ENCODE results near the gene KRT78.
A peak's percentile ranks its signal among the peaks of the same experiment; 100 is the strongest.
"Not testable (repeated sequence)": the region's sequence is repeated elsewhere in the genome, so short reads cannot be mapped to it uniquely, and the experiment has no call there.

The KRT78 gene

GRCh38 chr12:52871291-52872039, 22.7 kb upstream of the KRT78 start:
- DNase-seq = no peak

DNA sequence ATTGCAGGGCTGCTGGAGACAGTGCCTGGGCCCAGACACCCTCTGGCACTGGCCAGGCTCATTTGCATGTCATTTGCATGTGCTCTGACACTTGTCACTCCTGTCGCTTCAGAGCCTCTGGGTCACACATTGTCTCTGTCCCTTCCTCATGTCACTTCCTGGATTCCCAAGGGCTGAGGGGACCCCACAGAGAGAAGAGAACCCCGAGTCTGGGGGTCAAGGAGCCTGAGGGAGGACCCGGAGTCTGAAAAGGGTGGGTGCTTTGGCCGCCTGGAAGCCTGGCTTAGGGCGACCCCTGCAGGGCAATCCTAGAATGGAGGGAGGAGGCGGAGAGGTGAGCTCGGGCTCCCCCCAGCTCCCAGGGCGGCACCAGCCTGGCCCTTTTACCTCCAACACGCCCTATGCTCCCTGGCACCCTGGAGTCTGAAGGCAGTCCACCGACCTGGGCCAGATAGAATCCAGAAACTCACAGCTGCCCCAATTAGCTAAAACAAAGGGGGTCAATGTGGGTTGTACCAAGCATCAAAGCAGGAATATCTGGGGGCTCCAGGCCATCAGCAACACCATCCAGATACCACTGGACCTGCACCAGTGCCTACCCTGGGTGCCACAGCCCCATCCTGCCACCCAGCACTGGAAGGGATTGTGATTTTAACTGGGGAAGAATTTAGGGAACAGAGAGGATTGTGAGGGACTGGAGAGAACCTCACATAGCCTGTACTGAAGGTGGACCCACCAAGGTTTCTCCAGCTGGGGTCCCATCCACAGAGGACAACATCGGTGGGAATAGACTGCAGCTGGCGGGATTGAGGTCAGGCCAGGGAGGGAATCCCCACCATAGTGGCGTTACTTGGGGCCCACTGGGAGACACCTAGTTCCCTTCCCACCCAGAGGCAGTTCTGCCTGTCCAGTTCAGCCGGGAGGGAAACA, 21.8 kb upstream of the KRT78 start:
- peak; percentile 63 for DNase-seq

DNA sequence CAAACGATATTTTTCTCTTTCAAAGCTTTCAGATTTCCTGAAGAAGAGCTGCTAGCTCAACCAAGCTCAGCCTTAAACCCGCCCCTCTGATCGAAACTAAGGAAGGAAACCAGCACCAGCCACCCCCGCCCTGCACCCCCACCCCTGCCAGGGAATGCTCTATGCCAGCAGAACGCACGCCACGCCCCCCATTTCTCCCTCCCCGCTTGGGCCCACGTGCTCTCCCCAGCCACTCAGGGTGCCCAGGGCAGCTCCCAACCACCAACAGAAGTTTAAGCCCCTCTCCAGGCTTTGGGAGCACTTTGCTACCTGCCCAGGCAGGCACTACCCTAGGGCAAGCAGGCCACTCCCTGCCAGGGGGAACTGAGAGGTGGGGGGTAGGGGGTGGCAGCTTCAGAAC, 18.8 kb upstream of the KRT78 start:
- DNase-seq = no peak

DNA sequence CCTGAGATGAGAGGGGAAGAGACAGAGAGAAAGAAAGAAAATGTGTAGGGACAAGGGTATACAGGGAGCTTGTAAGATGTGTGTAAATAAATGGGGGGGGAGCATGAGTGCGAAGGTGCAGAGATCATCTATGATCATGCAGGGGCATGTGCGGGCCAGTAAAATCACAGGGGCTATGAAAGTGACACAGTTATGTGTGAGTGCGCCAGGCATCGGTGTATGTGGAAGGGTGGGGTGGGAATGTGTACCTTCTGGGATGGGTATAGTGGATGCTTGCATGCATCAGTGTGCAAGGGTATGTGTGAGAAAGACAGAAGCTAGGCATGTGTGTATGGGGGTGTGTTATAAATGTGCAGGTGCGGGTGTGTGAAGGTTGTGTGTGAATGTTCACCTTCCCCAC, 18.4 kb upstream of the KRT78 start:
- DNase-seq = no peak

DNA sequence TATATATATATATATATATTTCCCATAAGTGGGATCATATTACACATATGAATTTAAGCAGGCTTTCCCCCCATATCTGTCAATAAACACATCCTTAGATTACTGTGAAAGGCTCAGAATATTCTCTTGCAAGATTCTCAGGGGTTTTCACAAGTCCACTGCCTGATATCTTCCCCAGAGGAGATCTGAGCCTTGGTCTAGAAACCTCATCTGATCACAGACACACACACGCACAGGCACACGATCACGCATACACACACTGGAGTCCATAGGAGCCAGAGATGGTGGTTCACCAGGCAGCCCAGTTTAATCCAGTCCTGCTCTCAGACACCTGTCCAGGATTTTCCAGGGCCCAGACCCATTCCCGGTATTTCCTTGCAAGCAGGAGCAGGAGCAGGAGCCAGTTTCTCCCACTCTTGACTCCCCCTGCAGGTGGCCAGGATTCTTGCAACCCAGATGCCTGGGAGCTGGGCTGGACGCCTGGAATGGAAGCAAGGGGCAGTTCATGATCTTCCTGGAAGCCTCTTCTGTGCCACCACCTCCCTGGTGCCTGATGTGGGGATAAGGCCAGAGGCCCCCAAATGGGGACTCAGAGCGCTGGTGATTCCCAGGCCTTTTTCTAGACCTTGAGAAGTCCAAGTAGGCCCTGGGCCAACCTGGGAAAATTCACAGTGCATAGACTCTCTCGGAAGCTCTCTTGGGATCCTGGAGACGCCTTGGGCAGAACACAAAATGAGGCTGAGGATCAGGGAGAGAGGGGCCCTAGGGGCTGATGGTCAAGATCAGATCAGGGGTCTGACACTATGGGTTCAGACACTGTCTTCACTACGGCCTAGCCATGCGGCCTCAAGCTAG, 16.5 kb upstream of the KRT78 start:
- DNase-seq = no peak

DNA sequence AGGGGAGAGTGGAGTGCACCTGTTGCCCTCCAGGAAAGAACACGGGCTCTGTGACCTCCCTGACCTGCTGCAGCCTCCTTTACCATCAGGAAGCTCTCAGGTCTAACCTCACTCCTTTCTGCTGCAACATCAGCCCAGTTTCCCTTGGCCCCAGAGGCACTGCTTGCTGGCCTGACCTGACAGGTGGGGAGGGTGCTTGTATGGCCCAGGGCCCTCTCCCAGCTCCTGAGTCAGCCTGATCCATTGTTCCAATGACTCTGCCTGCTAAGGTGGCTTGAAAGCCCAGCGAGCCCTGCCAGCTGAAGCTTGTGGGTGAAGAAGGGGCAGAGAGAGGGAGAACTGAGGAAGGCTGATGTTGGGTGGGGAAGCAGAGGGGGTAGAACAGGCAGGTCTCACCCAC, 13.2 kb upstream of the KRT78 start:
- no peak for DNase-seq

DNA sequence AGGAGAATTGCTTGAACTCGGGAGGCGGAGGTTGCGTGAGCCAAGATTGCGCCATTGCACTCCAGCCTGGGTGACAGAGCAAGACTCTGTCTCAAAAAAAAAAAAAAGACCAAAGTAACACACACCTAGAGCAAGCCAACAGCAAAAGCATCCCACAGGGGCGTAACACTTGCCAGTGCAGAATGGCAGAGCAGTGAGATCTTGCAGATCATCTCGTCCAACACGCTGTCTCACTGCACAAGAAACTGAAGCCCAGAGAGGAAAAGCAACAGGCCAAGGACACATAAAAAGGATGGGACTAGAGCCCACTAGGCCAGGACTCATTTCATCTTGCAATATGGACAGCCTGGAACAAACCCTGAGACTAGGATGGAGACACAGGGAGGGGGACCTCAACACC, 12.7 kb upstream of the KRT78 start:
- no peak for DNase-seq

GRCh38 chr12:52860102-52860823, 11.5 kb upstream of the KRT78 start:
- DNase-seq = no peak

GRCh38 chr12:52857500-52857899, 8.7 kb upstream of the KRT78 start:
- no peak for DNase-seq

GRCh38 chr12:52856787-52857186, 8.0 kb upstream of the KRT78 start:
- no peak for DNase-seq

DNA sequence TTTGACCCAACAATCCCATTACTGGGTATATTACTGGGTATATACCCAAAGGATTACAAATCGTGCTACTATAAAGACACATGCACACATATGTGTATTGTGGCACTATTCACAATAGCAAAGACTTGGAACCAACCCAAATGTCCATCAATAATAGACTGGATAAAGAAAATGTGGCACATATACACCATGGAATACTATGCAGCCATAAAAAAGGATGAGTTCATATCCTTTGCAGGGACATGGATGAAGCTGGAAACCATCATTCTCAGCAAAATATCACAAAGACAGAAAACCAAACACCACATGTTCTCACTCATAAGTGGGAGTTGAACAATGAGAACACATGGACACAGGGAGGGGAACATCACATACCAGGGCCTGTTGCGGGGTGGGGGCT, 7.3 kb upstream of the KRT78 start:
- not testable (repeated sequence) for DNase-seq

DNA sequence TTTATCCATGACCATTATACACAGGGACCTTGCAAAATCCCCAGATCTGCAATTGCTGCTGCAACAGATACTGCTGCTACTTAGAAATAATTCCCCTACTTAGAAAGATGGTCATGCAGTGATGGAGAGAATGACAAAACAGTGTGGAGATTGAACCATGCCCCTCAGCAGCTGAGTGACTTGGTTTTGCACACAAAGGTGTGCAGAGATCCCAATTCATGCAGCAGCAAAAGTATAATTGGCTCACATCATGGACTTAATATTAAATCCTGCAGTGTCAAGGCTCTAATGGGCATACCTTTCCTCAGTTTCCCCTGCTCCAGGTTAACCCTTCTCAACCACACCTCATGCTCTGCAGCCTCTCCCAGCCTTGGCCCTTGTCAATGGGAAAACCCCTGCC, 3.0 kb upstream of the KRT78 start:
- DNase-seq = no peak

- DNase-seq = no peak
Measured at GRCh38 chr12:52850681-52851080, 1.9 kb upstream of the KRT78 start.

DNA sequence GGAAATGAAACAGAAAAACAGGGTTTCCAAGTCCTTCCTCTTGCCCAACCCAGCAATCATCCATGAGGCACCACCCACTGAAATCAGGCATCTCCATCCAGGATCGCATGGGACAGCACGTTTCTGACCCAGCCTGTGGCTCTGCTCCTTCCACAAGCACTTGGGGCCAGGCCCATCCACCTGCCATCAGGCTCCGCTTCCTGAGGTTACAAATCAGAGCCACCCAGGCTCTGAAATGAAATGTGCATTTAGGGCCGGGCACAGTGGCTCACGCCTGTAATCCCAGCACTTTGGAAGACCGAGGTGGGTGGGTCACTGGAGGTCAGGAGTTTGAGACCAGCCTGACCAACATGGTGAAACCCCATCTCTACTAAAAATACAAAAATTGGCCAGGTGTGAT, 717 bp upstream of the KRT78 start:
- no peak for DNase-seq

- no peak for DNase-seq
Measured at GRCh38 chr12:52847335-52848102, 1.3 kb downstream of the KRT78 start.

- DNase-seq = no peak
Measured at GRCh38 chr12:52846356-52846970, 2.3 kb downstream of the KRT78 start.

DNA sequence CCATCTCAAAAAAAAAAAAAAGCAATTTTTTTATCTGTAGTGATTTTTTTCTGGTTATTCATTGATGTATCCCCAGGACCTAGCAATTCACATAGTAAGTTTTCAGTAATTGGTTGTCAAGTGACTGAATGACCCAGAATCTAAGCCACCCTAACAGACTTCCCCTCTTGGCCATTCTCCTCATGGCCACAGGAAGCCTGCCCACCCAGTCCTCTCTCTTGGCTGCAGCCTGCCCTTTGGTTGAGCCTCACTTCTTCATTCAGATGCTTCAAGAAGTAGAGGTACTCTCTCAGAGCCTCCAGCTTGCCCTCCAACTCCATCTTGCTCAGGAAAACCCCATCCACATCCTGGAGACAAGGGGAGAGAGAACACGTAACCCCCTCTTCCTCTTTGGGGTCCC, 2.8 kb downstream of the KRT78 start:
- DNase-seq = no peak

DNA sequence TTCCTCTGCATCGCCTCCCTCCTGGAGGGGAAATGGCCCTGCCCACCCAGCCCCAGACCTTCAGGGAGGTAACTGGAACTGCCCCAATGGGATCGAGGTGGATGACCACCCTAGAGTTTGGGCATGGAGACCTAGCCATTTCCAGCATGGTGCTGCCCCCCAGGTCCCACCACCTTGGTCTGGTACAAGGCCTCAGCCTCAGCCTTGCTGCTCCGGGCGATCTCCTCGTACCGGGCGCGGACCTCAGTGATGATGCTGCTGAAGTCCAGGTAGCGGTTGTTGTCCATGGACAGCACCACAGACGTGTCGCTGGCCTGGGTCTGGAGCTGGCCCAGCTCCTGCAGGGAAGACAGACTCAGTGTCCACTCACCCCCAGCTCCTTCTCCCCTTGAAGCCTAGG, 4.4 kb downstream of the KRT78 start:
- DNase-seq = no peak

GRCh38 chr12:52839436-52840105, 9.2 kb downstream of the KRT78 start:
- no peak for DNase-seq

DNA sequence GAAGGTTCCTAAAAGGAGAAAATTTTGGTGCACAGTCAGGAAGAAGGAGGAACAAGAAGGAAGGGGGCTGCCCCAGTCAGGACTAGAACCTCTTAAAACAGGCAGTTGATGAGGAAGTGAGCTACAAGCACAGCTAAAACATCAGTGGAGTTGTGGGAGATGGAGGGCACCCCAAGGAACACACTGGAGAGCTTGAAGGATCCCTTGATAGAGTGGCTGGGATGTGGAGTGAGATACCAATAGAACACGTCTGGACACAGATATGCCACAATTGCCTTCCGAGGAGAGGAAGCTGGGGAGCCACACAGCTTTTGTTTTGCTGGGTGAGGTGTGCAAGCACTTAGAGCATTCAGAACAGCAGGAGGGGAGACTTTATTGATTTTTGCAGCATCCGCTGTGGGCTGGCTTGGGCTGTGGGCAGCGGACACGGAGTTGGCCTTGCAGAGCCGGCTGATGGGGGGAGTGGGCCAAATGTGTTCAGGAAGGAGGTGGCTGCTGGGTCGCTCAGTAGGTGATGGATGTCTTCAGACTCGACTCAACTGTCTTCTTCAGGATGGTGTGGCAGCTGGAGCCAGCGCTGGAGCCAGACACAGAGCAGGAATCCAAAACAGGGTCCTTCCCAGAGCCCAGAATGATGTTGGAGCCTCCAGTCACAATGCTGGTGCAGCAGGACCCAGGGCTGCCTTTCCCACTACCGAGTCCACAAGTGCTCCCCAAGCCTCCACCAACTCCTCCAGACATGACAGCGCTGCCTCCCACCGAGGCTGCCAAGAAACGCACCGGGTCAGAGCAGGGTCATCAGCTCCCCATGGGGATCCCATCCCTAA, 10.0 kb downstream of the KRT78 start:
- DNase-seq = no peak

Measured in activated CD4-positive, alpha-beta T cell treated with anti-CD3 and anti-CD28 coated beads for 1 hour (primary cell).